OCI-M1 (cell line): Measurements from ENCODE around the gene FBXO41.

Source experiments
- DNase-seq: peaks from one replicate; lab custom pipeline; 2025; lab: John Stamatoyannopoulos, UW

FBXO41 gene

GRCh38 chr2:73210696-73211095, 73.6 kb downstream of the FBXO41 start:
- no peak for DNase-seq

DNA sequence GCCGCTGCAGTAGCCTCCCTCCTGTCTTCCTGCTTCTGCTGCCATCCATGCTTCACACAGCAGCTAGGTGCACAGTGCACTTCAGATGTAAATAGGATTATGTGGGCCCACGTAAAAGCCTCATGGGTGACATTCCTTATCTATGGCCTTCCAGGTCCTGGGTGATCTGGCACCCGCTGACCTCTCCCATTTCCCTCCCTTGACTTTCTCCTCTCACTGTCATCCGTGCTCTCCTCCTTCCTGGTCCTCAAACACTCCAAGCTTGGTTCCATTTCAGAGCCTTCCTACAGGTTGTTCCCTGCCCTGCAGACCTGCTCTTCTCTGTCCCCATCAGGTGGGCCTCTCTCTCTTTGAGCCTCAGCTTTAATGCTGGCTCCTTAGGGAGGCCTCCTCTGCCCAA, 74.3 kb downstream of the FBXO41 start:
- DNase-seq = no peak

DNA sequence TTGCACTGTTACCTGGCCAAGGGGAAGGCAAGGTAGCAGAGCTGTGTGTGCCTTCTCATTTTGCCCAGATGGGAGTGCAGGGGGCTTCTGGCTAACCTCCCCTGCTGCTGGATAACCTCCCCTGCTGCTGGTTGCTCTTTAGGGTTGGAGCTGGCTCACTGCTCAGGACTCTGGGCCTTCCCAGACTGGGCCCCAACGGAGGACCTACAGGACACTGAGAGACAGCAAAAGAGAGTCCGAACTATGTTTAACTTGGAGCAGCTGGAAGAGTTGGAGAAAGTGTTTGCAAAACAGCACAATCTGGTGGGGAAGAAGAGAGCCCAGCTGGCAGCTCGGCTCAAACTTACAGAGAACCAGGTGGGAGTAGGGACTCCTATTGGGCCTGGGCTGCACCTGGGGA, 76.0 kb downstream of the FBXO41 start:
- no peak for DNase-seq

- no peak for DNase-seq
Observed at GRCh38 chr2:73205611-73206010, 78.7 kb downstream of the FBXO41 start.
